8988T (cell line): ENCODE data around the gene MCUB.
"Not testable (repeated sequence)": the region's sequence is repeated elsewhere in the genome, so short reads cannot be mapped to it uniquely, and the experiment has no call there.

Source experiments
- DNase-seq: peaks from one replicate; pipeline ENCODE4 v3.0.0; 2011

MCUB gene

DNA sequence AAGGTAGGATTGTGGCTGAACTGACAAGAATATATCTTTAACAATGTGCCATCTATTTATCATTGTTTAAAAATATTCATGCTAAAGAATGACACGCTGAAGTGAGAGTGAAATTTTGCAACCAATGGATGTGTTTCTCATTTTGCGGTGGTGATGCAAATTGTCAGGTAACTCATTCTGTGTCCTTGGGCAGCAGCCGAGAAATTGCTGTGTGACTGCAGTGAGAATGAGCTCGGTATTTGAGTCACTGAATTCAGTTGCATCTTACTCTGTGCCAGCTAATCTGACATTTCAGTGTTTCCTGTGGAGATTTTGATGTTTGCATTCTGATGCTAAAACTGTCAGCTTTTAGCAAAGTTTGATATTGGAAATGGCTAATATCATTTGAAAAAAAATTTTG, 28.1 kb downstream of the MCUB start:
- DNase-seq: no peak

- no peak for DNase-seq
Observed at GRCh38 chr4:109589119-109589518, 29.1 kb downstream of the MCUB start.

GRCh38 chr4:109589605-109590004, 29.6 kb downstream of the MCUB start:
- no peak for DNase-seq

- DNase-seq: no peak
Observed at GRCh38 chr4:109590905-109591304, 30.9 kb downstream of the MCUB start.

DNA sequence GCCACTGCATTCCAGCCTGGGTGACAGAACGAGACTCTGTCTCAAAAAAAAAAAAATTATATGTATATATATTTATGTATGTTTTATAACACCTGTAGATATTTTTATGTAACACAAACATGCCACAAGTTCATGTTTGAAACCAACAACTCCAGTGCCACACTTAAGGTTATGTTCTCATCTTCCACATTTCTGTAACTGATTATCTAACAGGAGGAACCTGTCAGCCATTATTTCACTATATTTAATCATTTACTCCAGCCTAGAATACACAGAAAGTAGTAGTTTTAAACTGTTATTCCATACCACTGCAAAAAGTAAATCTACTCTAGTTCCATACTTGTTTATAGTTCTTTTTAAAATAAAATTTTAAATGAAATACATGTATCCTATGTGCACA, 32.3 kb downstream of the MCUB start:
- DNase-seq: no peak

DNA sequence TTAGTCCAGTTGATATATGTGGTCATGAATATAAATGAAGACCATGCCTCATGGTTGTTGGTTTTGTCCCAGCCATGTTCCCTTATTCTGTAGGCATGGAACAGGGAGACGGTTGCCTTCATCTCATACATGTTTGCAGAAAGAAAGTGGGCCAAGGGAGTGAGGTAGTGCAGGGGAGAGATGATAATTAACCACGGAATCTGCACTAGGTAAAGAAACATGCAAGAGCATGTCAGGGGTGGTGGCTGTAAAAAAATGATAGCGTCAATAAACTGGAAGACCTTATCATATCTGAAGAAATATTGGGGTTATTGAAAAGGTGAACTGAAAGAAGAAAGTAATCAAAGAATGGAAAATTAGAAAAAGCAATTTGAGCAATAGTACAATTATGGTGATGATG, 35.1 kb downstream of the MCUB start:
- not testable (repeated sequence) for DNase-seq

GRCh38 chr4:109596420-109597085, 36.5 kb downstream of the MCUB start:
- not testable (repeated sequence) for DNase-seq

GRCh38 chr4:109599046-109599652, 39.1 kb downstream of the MCUB start:
- DNase-seq: no peak

- no peak for DNase-seq
Observed at GRCh38 chr4:109600431-109600830, 40.4 kb downstream of the MCUB start.

GRCh38 chr4:109601336-109601735, 41.3 kb downstream of the MCUB start:
- DNase-seq: no peak

GRCh38 chr4:109607976-109608375, 47.9 kb downstream of the MCUB start:
- no peak for DNase-seq

GRCh38 chr4:109608879-109609278, 48.8 kb downstream of the MCUB start:
- no peak for DNase-seq

DNA sequence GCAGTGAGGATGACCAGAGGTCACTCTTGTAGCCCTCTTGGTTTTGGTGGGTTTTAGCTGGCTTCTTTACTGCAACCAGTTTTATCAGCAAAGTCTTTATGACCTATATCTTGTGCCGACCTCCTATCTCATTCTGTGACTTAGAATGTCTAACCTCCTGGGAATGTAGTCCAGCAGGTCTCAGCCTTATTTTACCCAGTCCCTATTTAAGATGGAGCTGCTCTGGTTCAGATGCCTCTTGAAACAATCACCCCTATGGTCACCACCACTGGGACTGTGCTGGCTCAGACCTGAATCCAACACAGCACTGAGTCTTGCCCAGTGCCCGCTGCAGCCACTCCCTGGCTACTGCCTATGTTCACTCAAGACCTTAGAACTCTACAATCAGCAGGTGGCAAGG, 49.4 kb downstream of the MCUB start:
- no peak for DNase-seq

DNA sequence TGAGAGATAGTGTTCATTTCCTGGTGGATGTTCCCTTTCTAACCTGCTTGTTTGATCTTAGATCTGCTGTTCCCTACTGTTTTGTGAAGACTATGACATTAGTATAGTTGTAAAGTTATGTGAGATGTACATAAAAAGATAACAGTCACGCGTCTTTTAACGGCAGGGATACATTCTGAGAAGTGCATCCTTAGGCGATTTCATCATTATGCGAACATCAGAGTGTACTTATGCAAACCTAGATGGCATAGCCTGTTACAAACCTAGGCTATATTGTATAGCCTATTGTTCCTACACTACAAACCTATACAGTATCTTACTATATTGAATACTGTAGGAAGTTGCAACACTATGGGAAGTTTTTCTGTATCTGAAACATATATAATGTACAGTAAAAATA, 50.4 kb downstream of the MCUB start:
- DNase-seq: no peak

DNA sequence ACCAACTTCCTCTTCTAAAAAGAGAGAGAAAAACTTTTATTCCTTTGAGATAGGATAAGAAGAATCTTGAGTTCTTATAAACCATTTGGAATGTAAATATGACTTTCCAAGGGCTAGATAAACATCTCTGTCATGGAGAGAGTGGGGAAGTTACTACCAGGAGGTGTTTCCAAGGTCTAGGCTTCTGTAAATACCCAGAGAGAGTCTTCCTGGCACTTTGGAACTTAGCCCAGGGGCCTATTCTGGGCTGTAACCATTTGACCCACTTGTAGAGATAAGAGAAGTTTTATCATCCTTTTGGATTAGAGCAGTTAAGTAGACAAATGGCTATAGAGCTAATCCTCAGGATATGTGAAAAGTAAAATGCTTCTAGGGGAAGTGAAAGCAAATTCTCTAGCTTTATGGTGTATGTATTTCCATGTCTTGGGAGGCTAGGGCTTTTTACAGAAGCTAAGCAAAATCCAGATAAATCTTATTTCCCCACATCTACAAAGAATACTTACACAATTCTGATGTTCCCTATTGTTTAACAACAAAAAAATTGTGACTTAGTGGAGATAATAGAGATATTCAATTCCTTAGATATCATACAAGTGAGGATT, 51.1 kb downstream of the MCUB start:
- no peak for DNase-seq

- DNase-seq: no peak
Observed at GRCh38 chr4:109614015-109614414, 54.0 kb downstream of the MCUB start.

- DNase-seq: no peak
Observed at GRCh38 chr4:109614466-109614865, 54.4 kb downstream of the MCUB start.

GRCh38 chr4:109615742-109616141, 55.7 kb downstream of the MCUB start:
- no peak for DNase-seq

DNA sequence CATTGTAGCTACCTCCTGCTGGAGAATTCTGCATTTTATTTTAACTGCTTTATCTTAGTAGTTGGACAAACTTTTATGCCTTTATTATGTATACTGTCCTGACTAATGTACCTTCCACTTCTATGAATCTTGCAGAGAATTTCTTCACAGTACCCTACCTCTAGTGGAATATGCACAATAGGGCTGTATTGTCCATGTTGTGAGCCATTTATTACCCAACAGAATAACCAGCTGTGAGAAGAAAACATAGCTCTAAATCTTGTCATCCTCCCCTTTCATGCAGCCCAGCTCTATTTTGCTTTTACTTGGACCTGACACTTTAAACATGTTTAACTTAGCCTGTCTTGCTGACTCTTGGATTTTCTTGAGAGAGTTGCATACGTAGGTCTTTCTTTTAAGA, 56.2 kb downstream of the MCUB start:
- no peak for DNase-seq

- DNase-seq: no peak
Observed at GRCh38 chr4:109622626-109623025, 62.6 kb downstream of the MCUB start.

GRCh38 chr4:109624536-109624935, 64.5 kb downstream of the MCUB start:
- DNase-seq: no peak

DNA sequence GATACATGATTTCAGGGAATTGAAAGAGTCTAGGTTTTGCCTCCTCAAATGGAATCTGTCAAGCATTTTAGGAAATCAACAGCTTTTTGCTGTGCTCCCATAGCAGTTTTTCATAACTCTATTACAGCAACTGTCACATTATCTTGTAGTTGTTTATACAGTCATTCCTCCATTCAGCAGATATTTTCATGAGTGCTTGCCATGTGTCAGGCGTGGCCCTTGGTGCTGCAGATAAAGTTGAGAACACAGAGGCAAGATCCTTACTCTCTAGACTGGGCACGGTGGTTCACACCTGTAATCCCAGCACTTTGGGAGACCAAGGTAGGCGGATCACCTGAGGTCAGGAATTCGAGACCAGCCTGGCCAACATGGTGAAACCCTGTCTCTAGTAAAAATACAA, 67.3 kb downstream of the MCUB start:
- DNase-seq: no peak

DNA sequence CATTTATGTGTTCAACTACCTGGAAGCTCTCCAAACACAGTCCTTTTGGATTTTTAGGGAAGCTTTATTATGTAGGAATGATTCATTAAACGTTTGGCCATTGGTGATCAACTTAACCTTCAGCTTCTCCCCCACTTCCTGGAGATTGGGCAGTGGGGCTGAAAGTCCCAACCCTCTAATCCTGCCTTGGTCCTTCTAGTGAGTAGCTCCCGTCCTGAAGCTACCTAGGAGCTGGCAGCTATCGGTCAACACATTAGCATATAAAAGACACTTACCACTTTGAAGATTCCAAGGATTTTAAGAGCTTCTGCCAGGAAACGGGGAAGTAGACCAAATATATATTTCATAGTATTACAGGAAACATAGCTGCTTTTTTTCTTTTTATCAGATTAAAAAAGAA, 69.7 kb downstream of the MCUB start:
- no peak for DNase-seq

- no peak for DNase-seq
Observed at GRCh38 chr4:109631532-109632108, 71.6 kb downstream of the MCUB start.
